Endothelial cell of umbilical vein (primary cell): ENCODE measurements around the gene NOB1. TPM values are rescaled to one million over a fixed set of nuclear protein-coding genes. Genes with fewer than 3 reads are reported as not detected.

ENCODE experiments used
- BruUV-seq: library from RNA; stranded (reverse); fragments of 400-500 nt; replicated peaks from 2 replicates; lab custom pipeline; 2021; lab: Mats Ljungman, UMichigan
- CTCF ChIA-PET: fragments of 300-600, 350-600 bp; sonication (Branson Sonifier 250); formaldehyde crosslinking; loops from one replicate; lab custom pipeline; 2021; ENCODE audit warnings: antibody characterized with exemption, inconsistent platforms; lab: Charles Lee
- POLR2A ChIA-PET: fragments of 300-600, 350-600 bp; sonication (Branson Sonifier 250); formaldehyde crosslinking; loops from one replicate; lab custom pipeline; 2021; ENCODE audit warnings: antibody characterized with exemption, inconsistent platforms; lab: Charles Lee
- DNase-seq: peaks from one replicate; pipeline ENCODE4 v3.0.0-alpha.2; 2011; ENCODE audit warnings: low read depth, low spot score
- FAIRE-seq: peaks from 2 replicates; lab custom pipeline; 2011; peaks lifted over from hg19 to GRCh38; lab: Jason Lieb, UNC
- H2AFZ ChIP-seq: 2 replicates; pipeline ENCODE4 v1.6.0; 2012; ENCODE audit warnings: low read depth, low read length, control low read depth, inconsistent platforms
- H3K27ac ChIP-seq: 2 replicates; pipeline ENCODE4 v1.5.1; 2011; ENCODE audit warnings: low read depth, mild to moderate bottlenecking, control low read depth, low read length, moderate library complexity; ENCODE audit not compliant: insufficient read depth
- H3K27me3 ChIP-seq, 2 experiments: 2 replicates each; pipeline versions ENCODE4 v1.6.0 to v1.6.1; 2011; ENCODE audit warnings: low read length in 2 of 2, mixed read lengths in 1 of 2; ENCODE audit not compliant: control insufficient read depth in 2 of 2, insufficient read depth in 2 of 2
- H3K36me3 ChIP-seq, 2 experiments: 2 replicates in 1 of 2; 3 replicates in 1 of 2; pipeline ENCODE4 v1.5.1; 2011; ENCODE audit warnings: low read length in 2 of 2, mild to moderate bottlenecking in 1 of 2, moderate library complexity in 1 of 2; ENCODE audit not compliant: control insufficient read depth in 2 of 2, insufficient read depth in 2 of 2; ENCODE audit errors: extremely low read depth in 1 of 2
- H3K4me1 ChIP-seq: 3 replicates; pipeline ENCODE4 v1.5.1; 2011; ENCODE audit warnings: mild to moderate bottlenecking, low read length; ENCODE audit not compliant: control insufficient read depth, insufficient read depth; ENCODE audit errors: extremely low read depth
- H3K4me2 ChIP-seq: 2 replicates; pipeline ENCODE4 v1.6.1; 2011; ENCODE audit warnings: low read length, control low read depth, mixed read lengths; ENCODE audit not compliant: insufficient read depth
- H3K4me3 ChIP-seq, 3 experiments: fragments of 200-600 bp in 1 of 3; sonication (generic), shearing (Covaris generic) in 1 of 3; replicated peaks in 1 of 3; 2 replicates each; pipeline ENCODE4 v1.5.1; 2011 to 2016; ENCODE audit warnings: control low read depth in 3 of 3, low read length in 3 of 3, mild to moderate bottlenecking in 2 of 3, inconsistent platforms in 1 of 3, low read depth in 1 of 3, moderate library complexity in 1 of 3; ENCODE audit not compliant: insufficient read depth in 1 of 3
- H3K79me2 ChIP-seq: 2 replicates; pipeline ENCODE4 v1.6.0; 2012; ENCODE audit warnings: low read length, inconsistent platforms; ENCODE audit not compliant: control insufficient read depth, insufficient read depth
- H3K9ac ChIP-seq: replicated peaks from 2 replicates; pipeline ENCODE3; 2011; ENCODE audit warnings: low read length, control low read depth; ENCODE audit not compliant: insufficient read depth; ENCODE audit errors: extremely low read depth
- H3K9me1 ChIP-seq: replicated peaks from 3 replicates; pipeline ENCODE4 v1.6.0; 2011; ENCODE audit warnings: mild to moderate bottlenecking, low read length; ENCODE audit not compliant: control insufficient read depth, insufficient read depth; ENCODE audit errors: extremely low read depth
- H3K9me3 ChIP-seq: replicated peaks from 2 replicates; pipeline ENCODE4 v1.5.1; 2012; ENCODE audit warnings: low read length, inconsistent platforms; ENCODE audit not compliant: control insufficient read depth, insufficient read depth
- H4K20me1 ChIP-seq: replicated peaks from 2 replicates; pipeline ENCODE3; 2011; ENCODE audit warnings: mild to moderate bottlenecking, low read length; ENCODE audit not compliant: control insufficient read depth, insufficient read depth; ENCODE audit errors: extremely low read depth
- CTCF ChIP-seq, 2 donors: IDR thresholded peaks; 1 replicate in 1 of 2; 2 replicates in 1 of 2; pipeline ENCODE4 v1.5.1; 2011; ENCODE audit warnings: low read length in 2 of 2, mild to moderate bottlenecking in 2 of 2, moderate library complexity in 2 of 2, control low read depth in 1 of 2, inconsistent platforms in 1 of 2, low read depth in 1 of 2; ENCODE audit not compliant: insufficient read depth in 1 of 2; ENCODE audit errors: extremely low read depth in 1 of 2
- EZH2 ChIP-seq: IDR thresholded peaks from 2 replicates; pipeline ENCODE4 v1.6.1; 2012; ENCODE audit warnings: borderline replicate concordance, low read depth, mild to moderate bottlenecking, moderate library complexity, low read length, inconsistent platforms; ENCODE audit not compliant: severe bottlenecking
- GATA2 ChIP-seq: IDR thresholded peaks from 2 replicates; pipeline ENCODE4 v1.7.0; 2011; ENCODE audit warnings: low read depth, mild to moderate bottlenecking, moderate library complexity, mixed read lengths, low read length; ENCODE audit not compliant: insufficient read length, insufficient read depth
- JUN ChIP-seq: IDR thresholded peaks from 2 replicates; pipeline ENCODE4 v1.6.1; 2011; ENCODE audit warnings: borderline replicate concordance, low read depth; ENCODE audit not compliant: insufficient read length, insufficient read depth
- MAX ChIP-seq: IDR thresholded peaks from 2 replicates; pipeline ENCODE4 v1.6.1; 2011; ENCODE audit not compliant: insufficient read depth, insufficient read length
- MYC ChIP-seq: IDR thresholded peaks from one replicate; pipeline ENCODE4 v1.6.1; 2011; ENCODE audit warnings: mild to moderate bottlenecking, low read depth, low read length
- dilution Hi-C: fragments of 300-500 bp; cut with MboI; formaldehyde crosslinking; loops from one replicate; pipeline ENCODE4 v1.15.0; 2019; ENCODE audit warnings: low sequenced_read_pairs; ENCODE audit not compliant: extremely low pct_ligation_motif_present
- intact Hi-C: fragments of 100-400 bp; cut with micrococcal nuclease; formaldehyde crosslinking; loops from one replicate; pipeline ENCODE4 v1.10.0; 2022
- polyA plus RNA-seq, 4 experiments: library from polyadenylated mRNA; depleted of rRNA in 3 of 4; stranded (reverse) in 3 of 4; unstranded in 1 of 4; fragments of >200 nt; gene quantifications; 2 replicates each; pipeline versions ENCODE4 v1.2.1 to v1.2.3, GENCODE V29; 2011 to 2012; ENCODE audit warnings: missing spikeins in 1 of 4
- total RNA-seq: library from RNA; stranded (reverse); gene quantifications from 2 replicates; pipeline ENCODE4 v1.2.3, GENCODE V29; 2021

The NOB1 gene
- total and polyA plus RNA-seq, 2 donors (not counting 3 experiments of a cell fraction or from before 2014, with no cell fraction given) = 65.4 to 66.5 TPM

GRCh38 chr16:69741951-69742904 is 12.5 kb downstream of the NOB1 start:
- no peak overlapping the region for H3K4me2 ChIP-seq
- no peaks in the 10 kb centered on the region for H4K20me1 ChIP-seq
- FAIRE-seq (peak; percentile 60), DNase-seq (peak; percentile 73)
- intact Hi-C loops (loop anchor here (2.0 kb wide), 1 partner anchor 15 kb away; the partner anchor contains the start of gene NQO1), dilution Hi-C loops (no loop called here)
- peaks cover 17 to 23% of the 10 kb centered on the region in 2 experiments for H3K36me3 ChIP-seq
- no peaks in the 10 kb centered on the region for H3K9me3 ChIP-seq
- H3K4me3 ChIP-seq = no peak overlapping the region
- no peak overlapping the region for H3K27ac ChIP-seq
- ChIA-PET CTCF (interaction anchor here (1.0 to 2.1 kb wide), 3 partner anchors 10 to 13 kb away, joined by 3 to 10 read pairs (median 6); partner anchors contain the start of gene NOB1), POLR2A (no interaction called here)
- TF ChIP-seq MAX (no peak), JUN (no peak), MYC (no peak), GATA2 (no peak), EZH2 (no peak), CTCF (IDR thresholded peaks at IDR 0.05; ENCODE audit: extremely low read depth in 1 of 2, insufficient read depth in 1 of 2, low read depth in 1 of 2, low read length in 2 of 2) (no peak)
- peaks cover 7% of the 10 kb centered on the region for H3K79me2 ChIP-seq
- TSS peak; percentile 53 for BruUV-seq
- no peaks in the 10 kb centered on the region for H3K27me3 ChIP-seq
- H3K9me1 ChIP-seq = no peaks in the 10 kb centered on the region
- H2AFZ ChIP-seq = no peak overlapping the region
- peaks cover 18% of the 10 kb centered on the region for H3K4me1 ChIP-seq
- H3K9ac ChIP-seq = no peak overlapping the region
